Hepatocyte (in vitro differentiated cells): Measurements from ENCODE around the gene WDR46.

Source experiments
- EZH2 ChIP-seq: fragments of 200-600 bp; sonication (generic); IDR thresholded peaks from 2 replicates; pipeline ENCODE4 v1.6.1; 2016; ENCODE audit warnings: antibody characterized with exemption, mild to moderate bottlenecking, borderline replicate concordance
- TF ChIP-seq, protein P1 (sequence below): fragments of 200-600 bp; sonication (generic); IDR thresholded peaks from 2 replicates; pipeline ENCODE4 v1.5.1; 2016; ENCODE audit warnings: antibody characterized with exemption, mild to moderate bottlenecking; ENCODE audit not compliant: poor library complexity

DNA sequence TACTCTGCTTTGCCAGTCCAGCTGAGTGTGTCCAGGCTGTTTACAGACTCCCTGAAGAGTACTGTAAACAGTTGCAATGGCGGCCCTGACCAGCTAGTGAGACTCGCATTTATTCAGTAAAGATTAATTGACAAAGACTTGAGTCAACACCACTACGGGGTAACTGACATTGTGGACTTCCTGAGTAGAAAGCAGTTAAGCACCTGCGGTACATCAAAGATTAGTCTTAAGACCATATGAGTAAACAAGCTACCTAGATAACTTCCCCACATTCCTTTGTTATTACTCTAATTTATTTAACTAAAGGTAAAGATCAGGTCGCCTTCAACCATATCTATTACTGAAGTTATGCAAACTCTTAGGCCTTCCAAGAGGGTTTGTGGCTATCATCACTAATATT lies 30.0 kb downstream of the WDR46 start:
- TF ChIP-seq, protein P1, sequence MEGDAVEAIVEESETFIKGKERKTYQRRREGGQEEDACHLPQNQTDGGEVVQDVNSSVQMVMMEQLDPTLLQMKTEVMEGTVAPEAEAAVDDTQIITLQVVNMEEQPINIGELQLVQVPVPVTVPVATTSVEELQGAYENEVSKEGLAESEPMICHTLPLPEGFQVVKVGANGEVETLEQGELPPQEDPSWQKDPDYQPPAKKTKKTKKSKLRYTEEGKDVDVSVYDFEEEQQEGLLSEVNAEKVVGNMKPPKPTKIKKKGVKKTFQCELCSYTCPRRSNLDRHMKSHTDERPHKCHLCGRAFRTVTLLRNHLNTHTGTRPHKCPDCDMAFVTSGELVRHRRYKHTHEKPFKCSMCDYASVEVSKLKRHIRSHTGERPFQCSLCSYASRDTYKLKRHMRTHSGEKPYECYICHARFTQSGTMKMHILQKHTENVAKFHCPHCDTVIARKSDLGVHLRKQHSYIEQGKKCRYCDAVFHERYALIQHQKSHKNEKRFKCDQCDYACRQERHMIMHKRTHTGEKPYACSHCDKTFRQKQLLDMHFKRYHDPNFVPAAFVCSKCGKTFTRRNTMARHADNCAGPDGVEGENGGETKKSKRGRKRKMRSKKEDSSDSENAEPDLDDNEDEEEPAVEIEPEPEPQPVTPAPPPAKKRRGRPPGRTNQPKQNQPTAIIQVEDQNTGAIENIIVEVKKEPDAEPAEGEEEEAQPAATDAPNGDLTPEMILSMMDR: no peak
- no peak for TF ChIP-seq EZH2
